GM19239 (cell line): ENCODE data around the gene TNKS1BP1.
"Not testable (repeated sequence)": the region's sequence is repeated elsewhere in the genome, so short reads cannot be mapped to it uniquely, and the experiment has no call there.

Experiments used
- DNase-seq: peaks from one replicate; pipeline ENCODE4 v3.0.0; 2011; ENCODE audit warnings: low spot score; ENCODE audit not compliant: insufficient read length
- FAIRE-seq: peaks from 2 replicates; lab custom pipeline; 2011; peaks lifted over from hg19 to GRCh38; lab: Jason Lieb, UNC

The TNKS1BP1 gene

DNA sequence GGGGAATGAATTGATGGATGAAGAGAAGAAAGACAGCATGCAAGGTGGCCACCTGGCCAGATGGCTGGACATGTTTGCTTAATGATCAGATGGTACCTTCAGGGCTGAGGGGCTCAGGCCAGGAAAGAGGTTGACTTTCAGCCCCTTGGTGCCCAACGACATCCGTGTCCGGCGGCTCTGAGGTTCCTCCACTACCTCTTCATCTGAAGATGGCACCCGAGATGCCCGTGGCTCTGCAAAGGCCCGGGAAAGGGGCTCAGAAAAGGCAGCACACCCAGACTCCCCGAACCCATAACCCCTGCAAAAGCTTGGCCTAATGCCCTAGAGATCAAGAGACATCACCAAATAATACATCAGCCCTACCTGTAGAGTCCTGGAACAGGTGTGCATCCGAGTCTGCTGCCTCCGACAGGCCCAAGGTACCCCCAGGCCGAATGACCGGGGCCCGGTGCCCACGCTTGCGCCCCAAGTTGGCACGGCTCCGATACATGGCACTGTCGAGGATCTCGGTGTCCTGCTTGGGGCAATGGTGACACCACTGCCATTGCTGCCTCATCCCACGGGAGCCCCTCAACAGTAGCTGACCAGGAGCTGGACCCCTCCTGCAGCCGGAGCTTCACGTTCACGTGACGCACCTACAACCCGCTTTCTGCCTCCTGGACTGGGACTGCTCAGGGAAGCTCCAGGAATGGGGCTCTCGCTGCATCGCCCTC, 22.9 kb downstream of the TNKS1BP1 start:
- DNase-seq (no peak), FAIRE-seq (no peak)

DNA sequence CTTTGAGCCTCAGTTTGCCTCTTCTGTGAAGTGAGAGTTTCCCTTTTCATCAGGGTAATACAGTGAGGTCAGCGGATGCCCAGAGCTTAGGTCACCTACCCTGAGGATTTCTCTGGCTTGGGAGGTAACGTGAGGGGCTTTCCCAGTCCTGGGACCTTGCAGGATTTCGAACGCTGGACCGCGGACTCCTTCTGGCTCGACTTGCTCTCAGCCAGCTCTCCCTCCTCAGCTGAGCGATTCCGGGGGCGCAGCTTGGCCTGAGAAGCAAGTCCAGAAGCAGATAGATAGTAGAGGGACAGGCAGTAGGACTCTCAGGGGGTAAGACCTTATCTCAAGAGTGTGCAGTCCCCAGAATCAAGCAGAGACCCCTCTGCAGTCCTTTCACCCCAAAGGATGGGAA, 24.0 kb downstream of the TNKS1BP1 start:
- no peak for DNase-seq
- no peak for FAIRE-seq

DNA sequence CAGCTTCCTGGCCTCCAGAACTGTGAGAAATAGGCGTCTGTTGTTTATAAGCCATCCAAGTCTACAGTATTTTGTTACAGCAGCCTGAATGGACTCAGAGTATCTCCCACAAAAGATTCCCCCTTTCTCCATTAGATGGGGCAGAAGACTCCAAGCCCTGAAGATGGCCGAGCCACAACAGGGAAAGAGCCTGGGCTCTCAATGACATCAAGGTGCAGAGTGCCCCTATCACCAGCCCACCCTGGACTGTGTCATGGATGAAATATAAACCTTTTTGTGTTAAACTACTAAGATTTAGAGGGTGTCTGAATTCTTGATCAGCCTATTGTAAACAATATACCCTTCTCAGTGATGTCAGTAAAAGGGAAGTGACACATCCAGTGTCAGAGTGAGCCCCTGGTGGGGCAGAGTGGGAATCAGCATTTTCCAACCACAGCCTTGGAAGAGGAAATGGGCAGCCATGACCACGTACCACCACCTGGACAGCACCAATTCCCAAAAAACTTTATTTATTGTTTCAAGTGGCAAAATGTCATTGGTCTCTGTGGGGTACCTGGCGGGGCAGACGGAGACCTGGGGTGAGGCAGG, 25.5 kb downstream of the TNKS1BP1 start:
- DNase-seq: no peak
- FAIRE-seq: no peak

DNA sequence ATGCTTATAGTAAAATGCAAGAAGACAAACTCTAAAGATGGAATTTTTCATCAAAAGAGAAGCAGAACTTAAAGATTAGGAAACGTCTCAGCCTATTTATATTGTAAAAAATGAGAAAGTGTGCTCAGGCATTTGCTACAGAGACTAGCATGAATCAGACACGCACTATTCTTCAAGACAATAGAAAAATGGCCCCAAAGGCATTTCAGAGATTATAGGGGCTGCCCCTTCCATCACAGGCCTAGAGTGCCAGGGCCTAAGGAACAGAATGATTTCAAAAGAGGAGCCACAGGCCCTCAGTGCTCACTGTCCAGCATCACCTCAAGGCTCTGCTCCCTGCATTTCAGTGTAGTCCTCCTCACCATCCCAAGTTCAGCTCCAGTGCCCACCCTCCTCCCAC, 27.5 kb downstream of the TNKS1BP1 start:
- DNase-seq (no peak), FAIRE-seq (no peak)

DNA sequence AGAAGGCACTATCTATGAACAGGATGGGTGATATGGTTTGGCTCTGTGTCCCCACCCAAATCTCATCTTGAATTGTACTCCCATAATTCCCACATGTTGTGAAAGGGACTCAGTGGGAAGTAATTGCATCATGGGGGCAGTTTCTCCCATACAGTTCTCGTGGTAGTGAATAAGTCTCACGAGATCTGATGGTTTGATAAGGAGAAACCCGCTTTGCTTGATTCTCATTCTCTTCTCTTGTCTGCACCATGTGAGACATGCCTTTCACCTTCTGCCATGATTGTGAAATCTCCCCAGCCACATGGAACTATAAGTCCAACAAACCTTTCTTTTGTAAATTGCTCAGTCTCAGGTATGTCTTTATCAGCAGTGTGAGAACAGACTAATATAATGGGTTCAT, 28.5 kb downstream of the TNKS1BP1 start:
- not testable (repeated sequence) for DNase-seq, FAIRE-seq

DNA sequence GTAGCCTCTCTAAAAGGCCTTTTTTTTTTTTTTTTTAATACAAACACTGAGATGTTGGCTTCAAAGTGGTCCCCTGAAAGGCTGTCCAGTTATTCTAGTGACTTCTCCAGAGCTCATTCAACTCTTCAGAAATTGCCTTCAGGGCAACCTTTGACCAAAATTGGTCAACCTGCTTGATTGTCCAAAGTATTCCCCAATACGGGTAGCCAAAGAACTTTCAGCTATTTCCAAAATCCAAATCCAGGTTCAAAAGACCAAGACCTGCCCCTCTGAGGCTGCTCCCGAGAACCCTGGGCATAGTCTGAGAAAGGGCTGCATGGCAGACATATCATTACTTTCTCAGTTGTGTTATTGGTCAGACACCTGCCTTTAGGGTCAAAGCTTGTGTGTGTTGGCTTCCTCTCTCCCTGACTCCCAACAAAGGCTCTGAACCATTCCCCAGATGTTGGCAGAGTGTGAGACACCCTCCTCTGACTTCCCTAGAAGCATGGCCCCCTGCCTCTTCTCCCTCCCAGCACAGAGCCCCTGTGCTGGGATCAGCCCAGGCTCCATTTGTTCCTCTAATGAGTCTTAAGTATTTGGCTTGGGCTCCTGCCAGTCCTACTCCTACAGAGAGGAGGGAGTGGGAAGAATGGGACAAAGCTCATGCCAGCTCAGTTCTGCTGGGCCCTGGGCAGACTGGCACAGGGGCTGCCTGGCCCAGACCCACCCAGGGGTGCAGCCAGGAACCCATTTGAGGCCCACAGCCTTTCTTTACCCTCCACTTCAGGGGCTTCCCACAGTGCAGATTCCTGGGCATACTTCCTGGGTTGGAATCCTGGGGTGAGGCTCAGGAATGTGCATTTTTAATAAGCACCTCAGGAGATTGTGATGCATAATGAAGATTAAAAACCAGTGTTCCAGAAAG, 30.3 kb downstream of the TNKS1BP1 start:
- DNase-seq (no peak), FAIRE-seq (no peak)

DNA sequence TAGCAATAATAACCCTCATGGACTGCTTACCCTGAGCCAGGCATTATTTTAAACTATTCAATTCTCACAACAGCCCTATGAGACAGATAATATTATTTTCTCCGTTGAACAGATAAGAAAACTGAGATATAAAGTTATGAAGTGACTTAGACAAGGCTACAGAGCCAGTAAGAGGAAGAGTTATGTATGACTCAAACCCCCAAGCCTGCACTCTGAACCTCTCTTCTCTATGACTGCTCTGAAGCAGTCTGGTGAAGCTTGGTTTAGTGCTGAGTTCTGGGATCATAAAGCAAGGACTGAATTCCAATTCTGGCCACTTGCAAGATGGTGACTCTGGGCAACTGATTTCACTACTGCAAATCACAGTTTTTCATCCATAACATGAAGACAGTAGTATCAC, 34.5 kb downstream of the TNKS1BP1 start:
- FAIRE-seq: no peak
- no peak for DNase-seq

DNA sequence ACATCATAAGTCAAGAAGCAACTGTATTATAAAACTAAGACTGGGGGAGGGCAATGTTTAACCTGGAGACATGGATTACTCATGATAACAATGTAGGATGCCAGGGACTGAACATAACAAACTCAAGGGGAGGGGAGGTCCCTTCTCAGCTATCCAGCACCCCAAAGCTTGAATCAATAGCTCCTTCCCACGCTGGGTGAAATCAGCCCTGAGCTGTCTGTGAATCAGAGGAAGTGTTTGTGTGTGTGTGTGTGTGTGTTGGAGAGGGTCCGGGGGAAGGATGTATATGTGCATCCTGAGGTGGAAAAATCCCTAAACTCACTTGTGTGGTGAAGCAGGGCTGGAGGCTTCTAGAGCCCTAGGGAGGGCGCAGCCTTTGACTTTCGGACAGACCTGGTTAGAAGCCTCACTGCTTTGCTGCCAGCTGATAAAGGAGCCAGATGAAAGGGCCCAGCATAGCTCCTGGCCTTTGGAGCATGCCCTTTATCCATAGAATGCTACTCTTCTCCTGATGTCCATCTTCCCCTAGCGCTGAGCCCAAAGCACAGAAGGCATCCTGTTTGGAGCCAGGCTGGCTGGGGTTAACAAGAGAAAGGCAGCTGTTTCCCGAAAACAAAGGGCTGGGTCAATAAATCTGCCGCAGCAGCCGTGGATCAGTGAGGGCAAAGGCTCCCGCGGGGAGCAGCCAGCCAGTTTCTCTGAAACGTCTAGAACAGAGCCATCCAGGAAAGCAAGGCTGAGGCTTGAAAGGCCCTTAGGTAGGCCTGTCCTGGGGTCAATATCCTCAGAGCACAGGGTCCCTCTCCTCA, 35.8 kb downstream of the TNKS1BP1 start:
- DNase-seq: no peak
- FAIRE-seq: no peak

DNA sequence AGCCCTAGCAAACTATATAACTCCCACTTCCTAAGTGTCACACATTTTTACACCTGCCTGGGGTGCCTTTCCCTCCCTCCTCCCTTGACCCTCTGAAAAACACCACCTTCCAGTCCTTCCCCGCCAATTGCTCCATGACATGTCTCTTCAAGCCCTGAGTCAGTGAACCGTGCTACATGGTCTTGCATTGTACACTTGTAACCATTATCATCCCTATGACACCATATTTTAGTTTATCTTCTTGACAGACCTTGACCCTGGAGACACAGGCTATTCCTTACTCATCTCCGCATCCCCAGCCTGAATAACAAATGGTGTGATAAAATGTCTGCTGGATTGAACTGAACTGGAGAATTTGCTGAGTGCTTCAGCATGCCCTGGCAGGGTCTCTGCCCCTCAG, 36.9 kb downstream of the TNKS1BP1 start:
- FAIRE-seq (no peak), DNase-seq (no peak)

DNA sequence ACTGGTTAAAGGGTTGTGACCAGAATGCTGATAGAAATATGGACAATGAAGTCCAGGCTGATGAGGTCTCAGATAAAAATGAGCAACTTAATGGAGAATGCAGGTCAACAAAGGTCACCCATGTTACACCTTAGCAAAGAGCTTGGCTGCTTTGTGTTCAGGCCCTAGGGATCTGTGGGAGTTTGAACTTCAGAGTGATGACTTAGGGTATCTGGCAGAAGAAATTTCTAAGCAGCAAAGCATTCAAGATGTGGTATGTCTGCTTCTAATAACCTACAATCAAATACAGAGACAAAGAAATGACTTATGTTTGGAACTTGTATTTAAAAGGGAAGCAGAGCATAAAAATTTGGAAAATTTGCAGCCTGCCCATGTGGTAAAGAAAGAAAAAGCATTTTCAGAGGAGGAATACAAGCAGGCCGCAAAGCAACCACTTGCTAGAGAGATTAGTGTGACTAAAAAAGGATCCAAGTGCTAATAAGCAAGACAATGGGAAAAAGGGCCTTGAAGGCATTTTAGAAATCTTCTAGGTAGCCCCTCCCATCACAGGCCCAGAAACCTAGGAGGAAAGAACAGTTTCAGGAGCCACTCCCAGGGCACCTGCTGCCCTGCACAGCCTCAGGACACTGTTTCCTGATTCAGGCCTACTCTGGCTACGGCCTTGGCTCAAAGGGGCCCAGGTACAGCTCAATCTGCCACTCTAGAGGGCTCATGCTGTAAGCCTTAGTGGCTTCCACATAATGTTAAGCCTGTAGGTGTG, 41.3 kb downstream of the TNKS1BP1 start:
- FAIRE-seq: no peak
- no peak for DNase-seq

DNA sequence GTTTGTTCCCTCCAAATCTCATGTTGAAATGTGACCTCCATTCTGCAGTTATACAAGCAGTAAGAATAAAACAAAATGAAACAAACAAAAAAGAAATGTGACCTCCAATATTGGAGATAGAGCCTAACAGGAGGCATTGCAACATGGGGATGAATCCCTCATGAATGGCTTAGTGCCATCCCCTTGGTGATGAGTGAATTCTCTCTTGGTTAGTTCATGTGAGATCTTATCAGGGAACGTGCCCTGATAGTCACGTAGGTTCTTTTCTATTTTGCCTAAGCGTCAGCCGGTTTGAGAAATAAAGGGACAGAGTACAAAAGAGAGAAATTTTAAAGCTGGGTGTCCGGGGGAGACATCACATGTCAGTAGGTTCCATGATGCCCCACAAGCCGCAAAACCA, 43.2 kb downstream of the TNKS1BP1 start:
- not testable (repeated sequence) for DNase-seq, FAIRE-seq

DNA sequence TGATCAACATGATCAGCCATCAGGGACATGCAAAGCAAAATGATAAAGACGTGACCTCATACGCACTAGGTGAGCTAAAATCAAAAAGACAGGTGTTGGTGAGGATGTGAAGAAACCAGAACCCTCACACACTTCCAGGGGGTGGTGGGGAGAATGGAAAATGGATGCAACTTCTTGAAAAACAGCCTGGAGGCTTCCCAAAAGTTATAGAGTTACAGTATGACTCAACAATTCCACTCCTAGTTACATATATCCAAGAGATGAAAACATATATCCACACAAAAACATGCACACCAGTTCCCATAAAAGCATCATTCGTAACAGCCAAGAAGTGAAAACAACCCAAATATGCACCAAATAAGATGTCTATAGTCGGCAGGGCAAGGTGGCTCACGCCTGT, 45.6 kb downstream of the TNKS1BP1 start:
- FAIRE-seq (no peak), DNase-seq (no peak)

DNA sequence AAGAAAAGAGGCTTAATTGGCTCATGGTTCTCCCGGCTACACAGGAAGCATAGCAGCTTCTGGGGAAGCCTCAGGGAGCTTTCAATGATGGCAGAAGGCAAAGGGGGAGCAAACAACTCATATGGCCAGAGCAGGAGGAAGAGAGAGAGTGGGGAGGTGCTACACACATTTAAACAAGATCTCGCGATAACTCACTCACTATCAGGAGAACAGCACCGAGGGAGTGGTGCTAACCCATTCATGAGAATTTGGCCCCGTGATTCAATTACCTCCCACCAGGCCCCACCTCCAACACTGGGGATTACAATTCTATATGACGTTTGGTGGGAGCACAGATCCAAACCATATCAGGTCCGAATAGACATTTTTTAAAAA, 46.0 kb downstream of the TNKS1BP1 start:
- FAIRE-seq (no peak), DNase-seq (no peak)

DNA sequence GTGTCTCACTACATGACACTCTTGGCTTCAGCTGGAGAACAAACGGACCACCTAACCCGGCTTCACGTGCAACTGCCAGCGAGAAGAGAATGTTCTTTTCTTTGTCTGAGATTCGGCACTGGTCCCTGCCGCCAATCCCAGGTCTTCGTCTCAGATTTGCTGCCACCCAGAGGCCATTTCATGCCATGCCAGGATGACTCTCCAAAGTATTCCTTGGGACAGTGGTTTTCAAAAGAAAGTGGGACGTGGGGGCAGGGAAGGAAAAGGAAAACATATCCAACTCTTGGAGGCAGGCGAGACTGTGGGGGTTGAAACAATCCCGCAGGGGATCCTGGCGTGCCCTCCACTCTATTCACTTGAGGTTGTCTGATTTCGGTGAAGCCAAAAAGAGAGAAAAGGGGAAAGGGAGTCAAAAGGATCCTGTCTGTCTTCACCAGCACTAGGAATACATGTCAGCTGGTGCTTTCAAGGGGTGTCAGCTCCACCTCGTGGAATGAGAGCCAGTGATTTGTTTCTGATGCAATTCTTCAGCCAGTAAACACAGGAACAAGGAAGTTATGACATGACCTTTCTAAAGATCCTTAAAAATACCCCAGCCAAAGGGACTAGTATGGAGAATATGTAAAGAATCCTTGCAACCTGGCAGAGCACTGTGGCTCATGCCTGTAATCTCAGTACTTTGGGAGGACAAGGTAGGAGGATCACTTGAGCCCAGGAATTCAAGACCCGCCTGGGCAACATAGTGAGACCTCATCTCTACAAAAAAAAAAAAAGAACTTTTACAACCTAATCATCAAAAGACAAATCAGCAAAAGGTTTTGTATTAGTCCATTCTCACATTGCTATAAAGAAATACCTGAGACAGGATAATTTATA, 46.7 kb downstream of the TNKS1BP1 start:
- DNase-seq (peak; percentile 47), FAIRE-seq (peak; percentile 56)

DNA sequence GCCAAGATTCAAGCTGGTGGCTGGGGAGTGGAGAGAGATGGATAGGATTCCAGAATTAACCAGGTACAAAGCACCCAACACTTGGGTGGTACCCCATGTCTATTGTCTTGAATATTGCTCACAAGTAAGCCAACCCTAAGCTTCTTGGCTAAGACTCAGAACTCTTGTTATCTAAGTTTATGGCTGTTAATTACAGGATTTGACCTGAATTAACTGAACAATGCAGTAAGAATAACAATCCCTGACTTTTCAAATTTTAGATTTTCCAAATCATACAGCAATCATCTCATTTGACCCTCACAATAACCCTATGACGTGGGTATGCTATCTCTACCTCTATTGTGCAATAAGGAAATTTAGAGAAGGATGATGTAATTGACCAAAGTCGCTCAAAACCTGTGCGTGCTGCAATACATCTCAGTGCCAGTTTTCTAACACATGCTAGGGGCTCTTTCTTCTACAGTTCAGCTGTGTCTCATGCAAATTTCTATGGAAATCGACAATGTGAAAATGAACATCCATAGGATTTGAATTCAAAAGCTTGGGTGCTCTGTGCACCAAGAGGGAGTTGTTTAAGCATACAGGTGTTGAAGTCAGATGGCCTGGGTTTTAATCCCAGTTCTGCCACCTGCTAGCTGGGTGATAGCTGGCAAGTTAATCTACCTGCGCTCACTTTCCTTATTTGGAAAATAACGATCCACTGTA, 47.6 kb downstream of the TNKS1BP1 start:
- no peak for DNase-seq

DNA sequence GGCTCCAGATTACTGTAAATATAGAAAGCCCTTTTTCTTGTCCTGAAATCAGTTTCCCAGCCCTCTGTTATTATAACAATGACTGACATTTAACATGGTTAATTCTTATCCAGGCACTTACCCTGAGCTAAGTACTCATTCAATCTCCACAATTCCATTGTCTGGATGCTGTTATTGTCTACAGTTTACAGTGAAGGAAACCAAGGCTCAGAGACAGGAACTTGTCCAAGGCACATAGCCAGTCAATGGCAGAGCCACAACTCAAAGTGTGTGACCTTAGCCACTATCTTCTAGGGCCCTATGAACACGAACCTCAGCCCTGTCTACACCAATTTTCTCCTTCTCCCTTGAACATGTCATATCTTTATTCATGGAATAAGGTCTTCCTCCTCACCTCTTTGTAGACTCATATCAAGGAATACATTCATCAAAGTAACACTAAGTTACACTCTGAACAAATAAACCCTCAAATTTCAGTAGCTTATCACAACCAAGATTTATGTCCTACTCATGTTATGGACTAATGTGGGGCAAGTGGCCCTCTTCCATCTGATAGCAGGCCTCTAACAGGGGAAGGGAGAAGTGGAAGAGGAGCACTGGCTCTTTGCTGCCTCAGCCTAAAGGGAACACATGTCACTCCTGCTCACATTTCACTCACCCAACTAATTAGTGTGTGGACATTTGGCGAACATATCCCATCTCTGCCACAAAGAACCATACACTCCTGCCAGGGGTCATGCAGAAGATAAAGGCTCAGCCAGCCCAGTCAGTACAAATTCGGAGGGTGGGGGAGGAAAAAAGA, 48.4 kb downstream of the TNKS1BP1 start:
- DNase-seq: no peak
- FAIRE-seq: no peak

More for the DNA sequence above, 47.6 kb downstream of the TNKS1BP1 start:
- FAIRE-seq: no peak

DNA sequence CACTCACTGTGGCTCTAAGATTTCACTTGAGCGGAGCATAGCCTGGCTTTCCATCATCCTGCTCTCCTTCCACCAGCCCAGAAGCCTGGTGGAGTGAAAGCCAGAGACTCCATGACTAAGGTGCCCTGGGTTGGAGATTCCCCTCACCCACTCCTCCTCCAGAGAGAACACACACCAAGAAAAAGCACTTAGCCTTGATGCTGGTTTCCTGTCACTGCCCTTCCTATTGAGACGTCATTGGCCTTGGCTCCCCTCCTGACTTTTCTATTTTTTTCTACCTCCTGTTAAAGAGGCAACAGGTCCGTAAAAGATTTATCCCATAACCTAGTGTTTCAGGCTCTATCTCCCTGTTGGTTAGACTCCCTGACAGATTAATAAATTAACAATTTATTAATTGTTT, 49.2 kb downstream of the TNKS1BP1 start:
- DNase-seq (no peak), FAIRE-seq (no peak)
